ENCODE results near the gene VSTM5. TPM values are rescaled to one million over a fixed set of nuclear protein-coding genes. Genes with fewer than 3 reads are reported as not detected.

Gene VSTM5
- total RNA-seq, 1 experiment from 2014 or later, result not detected

GRCh38 chr11:93783765-93784144 is 66.7 kb downstream of the VSTM5 start (continued):
- TF ChIP-seq SIN3A (IDR thresholded peaks at IDR 0.05; ENCODE audit: low read depth), result no peak
- no peak for TF ChIP-seq JUND (IDR thresholded peaks at IDR 0.05)
- TF ChIP-seq YY1 (IDR thresholded peaks at IDR 0.05; ENCODE audit: extremely low read depth, insufficient replicate concordance, low read depth, low read length), result no peak

GRCh38 chr11:93783362-93783761 is 67.1 kb downstream of the VSTM5 start:
- ChIA-PET POLR2A (interaction anchor here (1.2 to 2.3 kb wide), 3 partner anchors 42 to 53 kb away, joined by 4 to 39 read pairs (median 7); partner anchors contain the start of genes C11orf54 and TAF1D), CTCF (interaction anchor here (1.1 kb wide), 1 partner anchor 112 kb away, joined by 4 read pairs; no protein-coding TSS in a partner anchor), RAD21 (ENCODE audit: low non-redundant PET in 1 of 2, low total read pairs in 2 of 2, uncharacterized antibody in 2 of 2, unreplicated experiment in 2 of 2) (no interaction called here)
- Histone ChIP-seq H3K4me3 (replicated peaks in 1 of 2; ENCODE audit: low read depth in 1 of 2, low read length in 2 of 2) (peak overlapping the region; percentile 75 to 93), H3K79me2 (ENCODE audit: insufficient read depth, low read length) (peaks cover 43% of the 10 kb centered on the region), H3K27me3 (ENCODE audit: insufficient read depth, low read length) (no peaks in the 10 kb centered on the region), H4K20me1 (ENCODE audit: insufficient read depth) (peaks cover 15% of the 10 kb centered on the region; the same call in 1 of the 2 replicates), H3K9me3 (ENCODE audit: control insufficient read depth in 1 of 2, insufficient read depth in 1 of 2, low read depth in 1 of 2, low read length in 2 of 2) (no peaks in the 10 kb centered on the region), H3K9ac (ENCODE audit: low read length) (peak overlapping the region; percentile 98), H2AFZ (ENCODE audit: low read depth, low read length, poor library complexity, severe bottlenecking) (no peak overlapping the region), H3K4me1 (ENCODE audit: control insufficient read depth in 1 of 2, insufficient read depth in 2 of 2, low read length in 2 of 2) (peaks cover 9 to 12% of the 10 kb centered on the region in 2 experiments; a peak in 3 of 4 replicates), H3K36me3 (ENCODE audit: control insufficient read depth in 1 of 2, insufficient read depth in 2 of 2, low read length in 2 of 2) (peaks cover 0 to 5% of the 10 kb centered on the region in 2 experiments; a peak in 2 of 4 replicates), H3K27ac (ENCODE audit: low read depth, low read length) (peak overlapping the region; percentile 87; the same call in 1 of the 2 replicates), H3K9me2 (ENCODE audit: insufficient read depth) (no peaks in the 10 kb centered on the region), H3K4me2 (ENCODE audit: low read length) (peak overlapping the region; percentile 77)
- BruUV-seq (replicated peaks), result no TSS peak
- TF ChIP-seq RAD21 (IDR thresholded peaks at IDR 0.05; ENCODE audit: low read depth), result no peak
- TF ChIP-seq REST (IDR thresholded peaks at IDR 0.05; ENCODE audit: low read depth), result no peak
- TF ChIP-seq POLR2AphosphoS5 (IDR thresholded peaks at IDR 0.05; ENCODE audit: low read depth, low read length), result no peak
- no peak for TF ChIP-seq ATF3 (IDR thresholded peaks at IDR 0.05)
- TF ChIP-seq EZH2phosphoT487 (IDR thresholded peaks at IDR 0.05; ENCODE audit: borderline replicate concordance), result no peak
- DNase-seq (ENCODE audit: low read depth, low spot score) (no peak), ATAC-seq (no peak)
- intact Hi-C loops (cut with micrococcal nuclease), result no loop called here

Measured in HCT116 (cell line).